Osteoblast (primary cell): ENCODE measurements around the gene MEGF11. TPM values are rescaled to one million over a fixed set of nuclear protein-coding genes. Genes with fewer than 3 reads are reported as not detected.

ENCODE experiments used
- DNase-seq: peaks from one replicate; pipeline ENCODE4 v3.0.0; 2011; ENCODE audit warnings: low spot score, mixed read lengths; ENCODE audit not compliant: insufficient read length; ENCODE audit errors: missing footprints
- H2AFZ ChIP-seq: 2 replicates; pipeline ENCODE4 v1.6.0; 2011; ENCODE audit warnings: mild to moderate bottlenecking, low read length
- H3K27ac ChIP-seq: 2 replicates; pipeline ENCODE4 v1.5.1; 2011; ENCODE audit warnings: mild to moderate bottlenecking, low read depth, low read length, moderate library complexity
- H3K27me3 ChIP-seq: 2 replicates; pipeline ENCODE4 v1.6.0; 2012; ENCODE audit warnings: mild to moderate bottlenecking, control low read depth, inconsistent platforms, low read length, moderate library complexity; ENCODE audit not compliant: insufficient read depth
- H3K36me3 ChIP-seq: 2 replicates; pipeline ENCODE4 v1.5.1; 2011; ENCODE audit warnings: mild to moderate bottlenecking, low read length, control low read depth, moderate library complexity; ENCODE audit not compliant: insufficient read depth
- H3K4me1 ChIP-seq: 2 replicates; pipeline ENCODE4 v1.5.1; 2011; ENCODE audit warnings: mild to moderate bottlenecking, low read length, control low read depth, moderate library complexity; ENCODE audit not compliant: insufficient read depth
- H3K4me2 ChIP-seq: 2 replicates; pipeline ENCODE4 v1.6.0; 2011; ENCODE audit warnings: mild to moderate bottlenecking, low read length; ENCODE audit not compliant: insufficient read depth
- H3K4me3 ChIP-seq: fragments of 200-600 bp; sonication (generic); 3 replicates; pipeline ENCODE4 v1.5.1; 2012; ENCODE audit warnings: mild to moderate bottlenecking, low read length, inconsistent platforms; ENCODE audit not compliant: insufficient read depth
- H3K79me2 ChIP-seq: 2 replicates; pipeline ENCODE4 v1.6.0; 2012; ENCODE audit warnings: mild to moderate bottlenecking, low read length, control low read depth, inconsistent platforms; ENCODE audit not compliant: insufficient read depth
- H3K9me3 ChIP-seq: 2 replicates; pipeline ENCODE4 v1.5.1; 2011; ENCODE audit warnings: low read depth, low read length, control low read depth
- H4K20me1 ChIP-seq: 2 replicates; pipeline ENCODE4 v1.6.0; 2012; ENCODE audit warnings: mild to moderate bottlenecking, low read length, control low read depth; ENCODE audit not compliant: insufficient read depth
- total RNA-seq: library from RNA; depleted of rRNA; stranded (reverse); fragments of >200 nt; gene quantifications from 2 replicates; pipeline ENCODE4 v1.2.3, GENCODE V29; 2012
- TF ChIP-seq, protein P1 (sequence below): IDR thresholded peaks from 2 replicates; pipeline ENCODE4 v1.5.1; 2011; ENCODE audit warnings: mild to moderate bottlenecking, low read depth, low read length, moderate library complexity; ENCODE audit errors: extremely low read depth

Gene MEGF11
- total RNA-seq, 1 donor = not detected

GRCh38 chr15:66157507-66157906 lies 96.0 kb downstream of the MEGF11 start:
- Histone ChIP-seq H4K20me1 (no peaks in the 10 kb centered on the region), H2AFZ (no peak overlapping the region), H3K79me2 (no peaks in the 10 kb centered on the region), H3K4me1 (no peaks in the 10 kb centered on the region), H3K36me3 (no peaks in the 10 kb centered on the region), H3K27me3 (peaks cover 7% of the 10 kb centered on the region), H3K4me2 (no peak overlapping the region), H3K4me3 (no peak overlapping the region), H3K9me3 (no peaks in the 10 kb centered on the region), H3K27ac (no peak overlapping the region)
- DNase-seq = no peak
- TF ChIP-seq, protein P1, sequence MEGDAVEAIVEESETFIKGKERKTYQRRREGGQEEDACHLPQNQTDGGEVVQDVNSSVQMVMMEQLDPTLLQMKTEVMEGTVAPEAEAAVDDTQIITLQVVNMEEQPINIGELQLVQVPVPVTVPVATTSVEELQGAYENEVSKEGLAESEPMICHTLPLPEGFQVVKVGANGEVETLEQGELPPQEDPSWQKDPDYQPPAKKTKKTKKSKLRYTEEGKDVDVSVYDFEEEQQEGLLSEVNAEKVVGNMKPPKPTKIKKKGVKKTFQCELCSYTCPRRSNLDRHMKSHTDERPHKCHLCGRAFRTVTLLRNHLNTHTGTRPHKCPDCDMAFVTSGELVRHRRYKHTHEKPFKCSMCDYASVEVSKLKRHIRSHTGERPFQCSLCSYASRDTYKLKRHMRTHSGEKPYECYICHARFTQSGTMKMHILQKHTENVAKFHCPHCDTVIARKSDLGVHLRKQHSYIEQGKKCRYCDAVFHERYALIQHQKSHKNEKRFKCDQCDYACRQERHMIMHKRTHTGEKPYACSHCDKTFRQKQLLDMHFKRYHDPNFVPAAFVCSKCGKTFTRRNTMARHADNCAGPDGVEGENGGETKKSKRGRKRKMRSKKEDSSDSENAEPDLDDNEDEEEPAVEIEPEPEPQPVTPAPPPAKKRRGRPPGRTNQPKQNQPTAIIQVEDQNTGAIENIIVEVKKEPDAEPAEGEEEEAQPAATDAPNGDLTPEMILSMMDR = no peak

- no peak overlapping the region for H3K27ac ChIP-seq
- H3K4me3 ChIP-seq = no peak overlapping the region
- DNase-seq = peak; percentile 62
- H3K4me2 ChIP-seq = no peak overlapping the region
- no peaks in the 10 kb centered on the region for H3K36me3 ChIP-seq
- peaks cover 4% of the 10 kb centered on the region for H3K27me3 ChIP-seq
- H2AFZ ChIP-seq = no peak overlapping the region
- no peaks in the 10 kb centered on the region for H3K4me1 ChIP-seq
- no peaks in the 10 kb centered on the region for H4K20me1 ChIP-seq
- TF ChIP-seq, protein P1 = no peak
- H3K79me2 ChIP-seq = no peaks in the 10 kb centered on the region
- H3K9me3 ChIP-seq = no peaks in the 10 kb centered on the region
These were observed 97.1 kb downstream of the MEGF11 start for GRCh38 chr15:66156310-66156975.

DNA sequence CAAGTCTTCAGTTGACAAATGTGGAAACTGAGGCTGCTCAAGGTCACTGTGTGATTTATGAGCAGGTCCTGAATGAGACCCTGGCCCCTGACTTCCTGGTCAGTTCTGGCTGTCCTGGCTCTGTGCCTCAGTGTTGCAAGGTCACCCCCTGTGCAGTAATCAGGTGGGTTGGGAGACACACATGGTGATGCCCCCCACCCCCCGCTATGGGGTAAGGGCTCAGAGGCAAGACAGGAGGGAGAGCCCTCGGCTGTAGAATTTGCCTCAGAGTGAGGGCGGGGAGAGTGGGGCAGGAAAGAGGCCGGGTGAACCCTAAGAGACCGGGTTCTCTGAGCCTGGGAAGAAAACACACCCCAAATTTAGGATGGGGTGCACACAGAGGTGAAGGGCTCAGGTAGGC lies 98.5 kb downstream of the MEGF11 start:
- Histone ChIP-seq H3K27ac (no peak overlapping the region), H3K4me3 (no peak overlapping the region), H3K9me3 (no peaks in the 10 kb centered on the region), H3K4me1 (no peaks in the 10 kb centered on the region), H2AFZ (no peak overlapping the region), H3K27me3 (peaks cover 7% of the 10 kb centered on the region), H4K20me1 (no peaks in the 10 kb centered on the region), H3K4me2 (no peak overlapping the region), H3K79me2 (no peaks in the 10 kb centered on the region), H3K36me3 (no peaks in the 10 kb centered on the region)
- TF ChIP-seq, protein P1 = no peak
- peak; percentile 14 for DNase-seq

- no peaks in the 10 kb centered on the region for H3K79me2 ChIP-seq
- no peak overlapping the region for H3K27ac ChIP-seq
- no peaks in the 10 kb centered on the region for H3K4me1 ChIP-seq
- H4K20me1 ChIP-seq = no peaks in the 10 kb centered on the region
- no peaks in the 10 kb centered on the region for H3K9me3 ChIP-seq
- no peak overlapping the region for H3K4me3 ChIP-seq
- no peak overlapping the region for H2AFZ ChIP-seq
- no peak overlapping the region for H3K4me2 ChIP-seq
- peak; percentile 54 for DNase-seq
- peaks cover 9% of the 10 kb centered on the region for H3K27me3 ChIP-seq
- no peaks in the 10 kb centered on the region for H3K36me3 ChIP-seq
- TF ChIP-seq, protein P1 = no peak
These were observed 99.0 kb downstream of the MEGF11 start for GRCh38 chr15:66154581-66154980.
